Amniotic stem cell (primary cell): ENCODE data around the gene TRIM54.
"Not testable (repeated sequence)": the region's sequence is repeated elsewhere in the genome, so short reads cannot be mapped to it uniquely, and the experiment has no call there.

ENCODE experiments used
- DNase-seq: peaks from one replicate; lab custom pipeline; 2025; lab: John Stamatoyannopoulos, UW

Gene TRIM54

GRCh38 chr2:27258051-27258450 is 24.2 kb upstream of the TRIM54 start:
- no peak for DNase-seq

DNA sequence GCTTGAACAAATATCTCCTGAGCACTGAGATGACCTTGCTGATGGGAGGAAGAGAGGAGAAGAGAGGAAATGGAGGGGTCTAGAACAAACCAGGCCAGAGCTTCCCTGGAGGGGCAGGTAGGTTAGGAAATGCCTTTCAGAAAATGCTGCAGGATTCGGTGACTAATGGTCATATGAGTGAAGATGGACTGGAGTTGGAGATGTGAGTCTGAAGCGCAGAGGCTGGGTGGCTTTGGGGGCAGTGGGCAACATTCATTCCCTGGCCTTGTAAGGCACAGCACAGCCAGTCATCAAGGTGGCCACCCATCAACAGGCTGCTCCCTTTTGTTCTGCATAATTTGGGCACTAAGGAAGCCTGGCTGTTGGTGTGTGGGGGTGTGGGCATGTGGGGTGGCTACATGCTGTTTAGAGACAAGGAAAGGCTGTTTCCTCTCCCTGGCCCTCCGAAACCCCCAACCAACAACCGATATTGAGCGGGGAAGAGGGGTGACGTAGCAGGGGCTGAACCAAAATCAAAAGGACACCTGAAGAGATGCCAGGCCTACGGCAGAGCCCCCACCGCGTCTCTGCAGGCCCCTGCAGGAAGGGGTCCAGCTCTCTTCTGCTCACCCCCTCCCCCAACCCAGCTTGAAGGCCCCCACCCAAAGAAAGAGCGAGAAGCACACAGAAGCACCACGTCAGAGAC is 20.8 kb upstream of the TRIM54 start:
- no peak for DNase-seq

GRCh38 chr2:27261926-27262298 is 20.3 kb upstream of the TRIM54 start:
- DNase-seq = no peak

- DNase-seq = no peak
These were observed 19.6 kb upstream of the TRIM54 start, which contains the start of gene SLC30A3 for GRCh38 chr2:27262379-27263286. Gene SLC30A3 (minus strand): TSS chr2:27263047. CDS start chr2:27262906, 141 bp downstream.

DNA sequence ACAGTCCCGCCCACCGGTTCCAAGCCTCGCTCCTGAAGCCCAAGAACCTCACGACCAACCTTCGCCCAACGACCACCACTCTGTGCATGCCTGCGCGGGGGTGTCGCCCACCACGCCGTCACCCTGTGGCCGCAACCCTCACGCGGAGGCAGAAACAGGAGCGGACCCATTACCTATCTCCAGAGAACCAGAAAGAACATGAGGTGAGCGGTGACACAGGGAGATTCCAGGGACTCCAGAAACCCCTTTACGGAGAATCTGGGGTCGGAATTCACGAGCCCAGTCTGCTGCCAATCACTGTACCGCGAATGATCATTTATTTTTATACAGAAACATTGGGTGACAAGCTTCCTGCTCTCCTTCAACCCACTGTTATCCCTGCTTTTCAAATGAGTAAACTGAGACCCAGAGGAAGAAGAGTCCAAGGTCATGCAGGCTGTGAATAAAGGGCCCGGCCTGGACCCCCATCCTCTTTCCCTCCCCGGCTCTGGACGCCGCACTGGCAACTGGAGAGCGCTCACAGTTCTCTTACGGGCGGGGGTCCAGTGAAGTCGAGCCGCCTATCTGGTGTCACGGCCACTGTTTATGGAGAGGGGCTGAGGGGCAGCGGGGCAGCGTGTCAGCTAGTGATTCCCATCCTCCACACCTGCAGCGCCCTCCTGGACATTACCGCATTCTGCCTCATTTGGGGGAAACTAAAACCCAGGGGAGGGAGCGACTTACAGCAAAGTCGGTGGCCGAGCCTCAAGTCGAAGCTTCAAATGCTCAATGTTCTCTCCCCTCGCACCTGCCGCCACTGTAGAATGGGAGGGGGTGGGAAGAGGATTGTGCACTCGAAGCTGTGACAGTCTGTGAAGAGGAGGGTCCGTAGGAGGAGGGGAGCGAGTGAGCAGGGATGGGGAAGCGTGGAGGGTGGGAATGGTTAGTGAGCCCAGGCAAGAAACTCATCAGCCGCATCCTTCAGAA is 18.7 kb upstream of the TRIM54 start:
- no peak for DNase-seq

- DNase-seq = no peak
These were observed 17.9 kb upstream of the TRIM54 start for GRCh38 chr2:27264253-27264752.

GRCh38 chr2:27264753-27265535 is 17.3 kb upstream of the TRIM54 start:
- DNase-seq = no peak

- no peak for DNase-seq
These were observed 16.7 kb upstream of the TRIM54 start for GRCh38 chr2:27265536-27265870.

DNA sequence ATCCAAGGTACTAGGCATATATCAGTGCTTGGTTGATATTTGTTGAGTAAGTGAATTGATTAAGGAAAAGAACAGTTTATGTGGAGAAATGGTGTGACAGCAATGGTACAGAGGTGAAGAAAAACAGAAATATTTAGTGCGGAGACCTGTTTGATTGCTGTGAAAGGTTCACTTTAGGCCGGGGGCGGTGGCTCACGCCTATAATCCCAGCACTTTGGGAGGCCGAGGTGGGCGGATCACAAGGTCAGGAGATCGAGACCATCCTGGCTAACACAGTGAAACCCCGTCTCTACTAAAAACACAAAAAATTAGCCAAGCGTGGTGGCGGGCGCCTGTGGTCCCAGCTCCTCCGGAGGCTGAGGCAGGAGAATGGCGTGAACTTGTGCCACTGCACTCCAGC is 13.9 kb upstream of the TRIM54 start:
- DNase-seq = not testable (repeated sequence)

DNA sequence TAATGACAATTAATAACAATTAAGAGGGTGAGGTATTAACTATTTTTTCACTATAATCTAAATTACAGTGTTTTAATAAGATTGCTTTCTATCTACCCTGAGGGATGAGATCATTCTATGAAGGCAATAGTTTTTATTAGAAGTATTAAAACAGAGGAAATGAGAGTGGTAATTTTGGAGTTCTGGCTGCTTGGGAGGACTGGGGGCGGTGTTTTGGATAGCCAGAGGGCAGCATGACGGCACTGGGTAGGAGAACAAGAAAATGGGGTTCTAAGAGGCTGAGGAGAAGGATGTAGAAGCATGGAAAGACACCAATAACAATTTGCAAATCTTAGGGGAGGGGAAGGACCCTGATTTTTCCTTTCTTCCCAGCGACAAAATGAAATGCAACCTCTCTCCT is 12.1 kb upstream of the TRIM54 start:
- DNase-seq = no peak

DNA sequence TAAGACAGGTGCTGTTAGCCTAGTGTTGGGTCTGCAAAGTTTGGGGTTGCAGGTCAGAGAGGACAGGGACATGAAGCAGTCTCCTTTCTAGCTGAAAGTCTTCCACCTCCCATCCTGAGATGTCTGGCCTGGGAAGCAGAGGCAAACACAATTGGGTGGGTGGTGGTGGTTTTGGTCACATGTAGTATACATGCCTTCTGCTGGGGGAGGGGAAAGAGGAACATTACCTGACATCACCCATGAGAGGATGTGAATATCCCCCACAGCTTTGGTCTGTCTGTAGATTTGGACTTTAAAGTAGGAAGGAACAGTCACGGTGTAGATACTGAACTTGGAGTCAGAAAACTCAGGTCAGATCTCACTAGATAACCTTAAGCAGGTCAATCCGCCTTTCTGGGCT is 11.6 kb upstream of the TRIM54 start:
- no peak for DNase-seq

GRCh38 chr2:27271631-27272340 is 10.4 kb upstream of the TRIM54 start:
- no peak for DNase-seq

- DNase-seq = not testable (repeated sequence)
These were observed 9.4 kb upstream of the TRIM54 start for GRCh38 chr2:27272537-27273522.

DNA sequence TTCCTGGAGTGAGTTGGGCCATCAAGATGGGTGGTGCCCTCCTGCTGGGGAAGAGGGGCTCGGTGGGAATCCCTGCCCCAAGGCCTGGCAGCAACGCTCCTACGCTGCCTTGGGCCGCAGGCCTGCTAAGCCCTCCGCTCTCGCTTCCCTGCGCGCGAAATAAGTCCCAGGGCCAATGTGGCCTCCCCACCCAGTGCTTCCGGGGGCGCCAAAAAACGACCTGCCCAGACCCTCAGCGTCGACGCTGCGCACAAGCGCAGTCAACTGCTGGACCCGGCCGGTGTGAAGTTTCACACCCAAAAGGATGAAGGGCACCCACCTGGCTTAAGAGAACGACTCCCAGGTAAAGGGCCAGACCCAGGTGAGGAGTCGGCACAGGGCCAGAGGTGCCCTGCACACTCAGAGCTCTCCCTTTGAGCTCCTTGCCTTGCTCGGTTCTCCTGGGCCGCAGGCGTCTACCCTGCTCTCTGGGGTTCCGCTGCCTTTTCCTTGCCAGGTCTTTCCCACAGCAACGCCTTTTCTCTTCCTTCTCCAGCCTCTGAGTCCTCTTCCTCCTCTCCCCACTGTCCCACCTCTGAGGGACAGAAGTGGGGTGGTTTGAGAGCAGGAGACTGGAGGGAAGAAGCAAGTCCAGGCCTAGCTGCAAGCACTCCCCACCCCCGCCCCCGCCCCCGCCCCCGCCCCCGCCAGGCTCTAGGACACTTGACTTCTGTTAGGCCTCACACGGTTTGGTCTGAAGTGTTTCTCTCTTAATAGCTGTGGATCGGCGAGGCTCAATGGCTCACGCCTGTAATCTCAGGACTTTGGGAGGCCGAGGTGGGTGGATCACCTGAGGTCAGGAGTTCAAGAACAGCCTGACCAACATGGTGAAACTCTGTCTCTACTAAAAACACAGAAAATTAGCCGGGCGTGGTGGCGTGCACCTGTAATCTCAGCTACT is 6.7 kb upstream of the TRIM54 start, which contains the start of gene DNAJC5G:
Gene DNAJC5G (plus strand): TSS at position 223 of the 940 bp plus-strand sequence. CDS start 1,296 bp downstream, outside the sequence.
- no peak for DNase-seq

GRCh38 chr2:27278010-27278409 is 4.2 kb upstream of the TRIM54 start:
- no peak for DNase-seq

DNA sequence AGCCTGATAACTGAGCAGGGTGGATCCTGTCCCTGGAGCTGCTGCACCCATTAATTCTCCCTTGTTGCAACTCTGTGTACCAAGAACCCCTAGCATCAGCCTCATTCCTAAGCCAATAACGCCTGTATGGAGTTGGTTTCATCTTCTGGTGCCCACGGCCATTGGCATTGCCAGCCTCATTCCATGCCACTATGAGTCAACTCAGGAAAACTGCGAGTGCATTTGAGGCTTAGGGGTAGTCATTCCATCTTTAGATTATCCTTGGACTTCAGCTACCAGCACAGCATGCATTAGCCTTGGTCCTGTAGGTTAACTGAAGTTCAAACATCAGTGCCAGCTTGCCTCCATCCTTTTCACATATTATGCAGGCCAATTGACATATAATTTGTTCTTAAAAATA is 1.4 kb upstream of the TRIM54 start:
- DNase-seq = no peak

GRCh38 chr2:27281442-27281841 is 787 bp upstream of the TRIM54 start:
- DNase-seq = no peak

- DNase-seq = no peak
These were observed 663 bp downstream of the TRIM54 start for GRCh38 chr2:27282892-27283291.
